HG02763 (cell line): Measurements from ENCODE around the gene C4orf50.
"Not testable (repeated sequence)": the region's sequence is repeated elsewhere in the genome, so short reads cannot be mapped to it uniquely, and the experiment has no call there.

Experiments
- ATAC-seq: cut with Tn5 transposase; IDR thresholded peaks from one replicate; pipeline ENCODE4 v1.9.1; 2021; ENCODE audit warnings: mild to moderate bottlenecking, moderate library complexity; ENCODE audit not compliant: unreplicated experiment

The C4orf50 gene

DNA sequence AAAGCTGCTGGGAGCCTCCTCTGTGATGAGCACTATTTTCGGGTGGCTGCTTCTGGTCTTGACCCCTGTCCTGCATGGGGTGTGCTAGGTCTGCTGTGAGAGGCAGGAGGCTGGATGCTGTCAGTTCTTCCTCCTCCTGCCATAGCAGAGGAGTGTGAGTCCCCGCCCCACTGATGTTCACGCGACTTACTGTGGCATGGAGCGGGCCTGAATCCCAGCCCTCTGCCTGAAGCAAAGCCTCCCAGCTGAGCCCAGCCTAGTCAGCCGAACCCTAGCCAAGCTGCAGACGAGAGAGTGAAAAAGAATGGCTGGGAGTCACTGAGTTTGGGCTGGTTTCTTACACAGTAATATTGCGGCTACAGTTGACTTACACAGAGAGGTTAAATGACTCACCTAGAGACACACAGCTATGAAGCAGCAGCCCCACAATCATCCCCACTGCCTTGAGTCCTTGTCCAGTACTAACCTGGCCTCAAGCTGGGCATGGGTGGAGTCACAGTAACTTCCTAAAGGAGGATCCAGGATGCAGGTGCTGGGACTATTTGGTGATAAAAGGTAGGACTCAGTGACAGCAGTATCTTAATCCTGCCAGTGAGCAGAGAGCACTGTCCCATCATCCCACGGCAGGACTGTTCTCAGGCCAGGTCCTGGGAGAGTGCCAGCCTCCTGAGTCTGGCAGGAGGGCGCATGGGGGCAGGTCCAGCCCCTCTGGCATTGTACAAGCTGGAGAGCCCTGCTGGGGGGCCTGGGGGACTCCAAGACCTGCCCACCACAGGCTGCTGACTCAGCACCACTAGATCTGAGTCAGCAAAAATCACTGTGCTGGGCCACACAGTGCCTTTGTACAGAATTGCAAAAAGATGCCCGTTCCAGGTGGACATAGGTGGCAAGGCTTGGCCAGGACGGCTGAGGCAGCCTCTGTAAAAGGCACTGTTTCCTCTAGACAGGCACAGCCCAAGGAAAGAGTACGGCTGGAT is 65.0 kb downstream of the C4orf50 start:
- ATAC-seq = no peak

GRCh38 chr4:5952286-5952974 is 65.8 kb downstream of the C4orf50 start:
- no peak for ATAC-seq

DNA sequence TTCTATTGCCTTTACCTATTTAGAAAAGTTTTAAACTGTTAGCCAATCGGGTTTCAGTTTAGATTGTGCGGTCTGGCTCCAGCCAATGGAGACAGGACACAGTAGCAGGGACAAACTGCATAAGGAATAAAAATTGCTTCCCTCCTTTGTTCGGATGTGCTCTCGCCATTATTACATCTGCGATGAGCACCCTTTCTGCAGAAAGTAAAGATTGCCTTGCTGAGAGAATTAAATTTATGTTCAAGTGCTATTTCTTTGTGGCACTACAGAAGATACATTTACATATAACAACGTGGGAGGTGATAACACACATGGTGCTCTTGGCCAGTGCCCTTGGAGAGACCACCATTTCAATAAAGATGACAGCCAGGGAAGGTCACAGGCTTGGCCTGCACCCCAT is 71.6 kb downstream of the C4orf50 start:
- ATAC-seq = not testable (repeated sequence)

GRCh38 chr4:5945936-5946335 is 72.3 kb downstream of the C4orf50 start:
- ATAC-seq = no peak

DNA sequence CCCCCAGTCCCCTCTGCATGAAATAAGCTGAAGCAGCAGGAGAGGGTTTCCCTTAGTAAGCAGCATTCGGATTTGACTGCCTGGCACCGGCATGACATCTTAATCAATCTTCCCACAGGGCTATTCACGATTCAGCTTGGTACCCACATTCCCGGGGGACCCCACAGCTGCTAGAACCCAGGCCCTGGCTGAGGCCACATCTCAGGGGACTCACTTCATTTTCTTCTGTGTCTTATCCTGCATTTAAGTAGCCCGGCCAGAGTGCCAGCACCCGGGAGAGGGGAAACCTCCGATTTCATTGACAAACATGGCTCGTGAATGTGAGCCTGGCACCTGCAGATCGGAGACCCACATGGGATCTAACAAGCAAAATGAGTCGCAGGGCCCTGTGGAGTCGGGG is 73.1 kb downstream of the C4orf50 start:
- no peak for ATAC-seq

DNA sequence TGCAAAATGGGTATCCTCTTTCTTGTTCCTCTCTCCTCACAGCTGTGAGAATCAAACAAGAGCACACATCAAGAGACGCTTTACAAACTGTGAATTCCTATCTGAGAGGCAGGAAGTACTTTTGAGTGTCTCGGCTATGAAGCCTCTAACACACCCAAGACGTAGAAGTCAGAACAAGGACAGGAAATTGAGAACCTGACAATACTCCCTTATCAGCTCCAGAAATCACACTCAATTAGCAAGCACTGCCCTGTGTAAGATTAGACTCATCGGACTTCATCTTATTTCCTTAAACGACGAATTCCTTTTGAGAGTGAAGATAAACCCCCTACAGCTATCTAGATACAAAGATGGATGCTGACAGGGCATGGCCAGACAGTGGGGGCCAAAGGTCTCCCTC is 74.7 kb downstream of the C4orf50 start:
- ATAC-seq = no peak

DNA sequence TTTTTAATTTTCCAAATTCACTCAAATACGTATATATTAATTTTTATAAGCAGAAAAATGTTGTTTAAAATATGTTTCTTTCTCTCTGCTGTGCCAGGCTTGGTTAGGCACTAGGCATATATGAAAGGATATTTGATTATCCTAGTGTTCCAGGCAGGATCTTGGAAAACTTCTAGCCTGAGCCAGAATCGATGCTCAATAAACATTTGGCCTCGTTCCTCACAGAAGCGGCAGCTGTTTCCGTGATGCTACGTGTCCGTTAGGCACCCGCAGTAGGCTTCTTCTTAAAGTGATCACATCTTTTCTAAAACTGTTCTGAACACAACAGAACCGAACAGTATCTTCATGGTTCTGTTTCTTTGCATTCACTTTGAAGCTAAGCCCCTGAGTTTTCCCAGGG is 75.3 kb downstream of the C4orf50 start:
- ATAC-seq = no peak

DNA sequence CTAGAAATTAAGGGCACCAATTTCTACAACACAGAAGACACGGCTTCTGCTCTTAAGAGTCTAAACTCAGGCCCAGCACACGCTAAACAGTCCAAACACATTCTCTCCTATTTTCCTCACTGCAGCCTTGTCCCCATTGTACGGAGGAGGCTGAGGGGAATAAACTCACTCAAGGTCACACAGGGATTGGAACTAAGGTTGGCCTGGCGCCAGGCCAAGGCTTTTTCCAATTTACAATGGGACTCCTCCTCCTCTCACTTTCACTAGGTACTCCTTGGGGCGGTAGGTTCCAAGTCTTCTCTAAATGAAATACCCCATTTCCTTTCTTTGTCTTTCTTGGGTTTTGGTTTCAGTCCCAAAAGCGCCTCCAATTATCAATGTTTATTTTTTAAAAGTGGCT is 76.6 kb downstream of the C4orf50 start:
- no peak for ATAC-seq

- no peak for ATAC-seq
Observed at GRCh38 chr4:5940470-5941203, 77.6 kb downstream of the C4orf50 start.

DNA sequence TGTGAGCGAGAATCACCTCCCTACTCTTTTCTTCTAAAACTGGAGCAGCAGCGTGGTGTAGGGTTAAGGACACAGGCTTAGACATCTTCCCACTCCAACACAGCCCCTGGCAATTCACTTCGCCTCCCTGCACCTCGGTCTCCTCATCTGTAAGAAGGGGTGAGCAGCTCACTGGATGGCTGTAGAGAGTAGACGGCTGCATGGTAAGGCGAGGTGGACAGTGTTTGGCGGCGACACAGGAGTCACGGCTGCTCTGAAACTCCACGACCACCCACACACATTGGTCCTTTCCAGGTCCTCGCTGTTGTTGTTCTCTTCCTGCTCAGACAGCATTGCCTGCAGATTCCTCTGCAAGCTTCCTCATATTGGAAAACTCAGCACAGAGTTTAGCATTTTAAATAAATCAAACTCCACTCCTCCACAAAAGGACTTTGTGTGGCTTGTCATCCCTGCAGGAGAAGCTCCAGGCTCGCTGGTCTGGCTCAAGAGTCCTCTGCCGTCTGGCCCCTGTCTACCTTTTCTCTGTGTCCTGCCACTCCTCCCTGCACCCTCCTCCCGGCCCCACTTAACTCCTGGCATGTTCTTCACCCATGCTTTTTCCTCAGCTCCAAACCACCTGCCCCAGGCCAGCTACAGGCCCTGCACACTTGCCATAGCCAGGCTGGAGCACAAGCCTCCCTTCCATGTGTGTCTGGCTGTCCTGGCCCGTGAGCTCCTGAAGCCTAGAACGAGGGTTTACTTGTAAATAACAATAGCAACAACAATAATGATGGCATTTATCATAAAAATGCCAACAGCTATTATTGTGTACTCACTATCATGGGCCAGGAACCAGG is 84.0 kb downstream of the C4orf50 start:
- ATAC-seq = no peak

GRCh38 chr4:5933116-5933515 is 85.1 kb downstream of the C4orf50 start:
- no peak for ATAC-seq

GRCh38 chr4:5932035-5932568 is 86.1 kb downstream of the C4orf50 start:
- no peak for ATAC-seq

GRCh38 chr4:5931526-5931925 is 86.7 kb downstream of the C4orf50 start:
- ATAC-seq = no peak

GRCh38 chr4:5930876-5931275 is 87.4 kb downstream of the C4orf50 start:
- no peak for ATAC-seq

GRCh38 chr4:5930456-5930855 is 87.8 kb downstream of the C4orf50 start:
- no peak for ATAC-seq

- ATAC-seq = no peak
Observed at GRCh38 chr4:5928844-5929420, 89.3 kb downstream of the C4orf50 start.

DNA sequence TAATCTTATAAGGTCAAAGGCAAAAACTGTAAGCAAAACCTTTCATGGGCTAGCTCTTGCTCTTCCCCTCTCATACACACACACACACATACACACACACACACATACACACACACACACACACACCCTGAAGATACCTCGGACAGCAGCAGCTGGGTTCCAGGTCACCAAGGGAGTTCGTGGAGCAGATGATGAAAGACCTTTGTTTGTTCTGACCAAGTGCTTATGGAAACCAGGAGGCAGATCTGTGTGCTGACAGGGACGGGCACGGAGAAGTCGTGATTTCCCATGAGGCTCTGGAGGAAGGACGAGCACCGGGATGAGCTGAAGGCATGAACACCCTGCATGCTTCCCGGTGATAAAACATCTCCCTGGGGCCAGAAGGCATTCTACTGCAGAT is 90.0 kb downstream of the C4orf50 start:
- ATAC-seq = no peak

GRCh38 chr4:5927747-5928146 is 90.5 kb downstream of the C4orf50 start:
- no peak for ATAC-seq

DNA sequence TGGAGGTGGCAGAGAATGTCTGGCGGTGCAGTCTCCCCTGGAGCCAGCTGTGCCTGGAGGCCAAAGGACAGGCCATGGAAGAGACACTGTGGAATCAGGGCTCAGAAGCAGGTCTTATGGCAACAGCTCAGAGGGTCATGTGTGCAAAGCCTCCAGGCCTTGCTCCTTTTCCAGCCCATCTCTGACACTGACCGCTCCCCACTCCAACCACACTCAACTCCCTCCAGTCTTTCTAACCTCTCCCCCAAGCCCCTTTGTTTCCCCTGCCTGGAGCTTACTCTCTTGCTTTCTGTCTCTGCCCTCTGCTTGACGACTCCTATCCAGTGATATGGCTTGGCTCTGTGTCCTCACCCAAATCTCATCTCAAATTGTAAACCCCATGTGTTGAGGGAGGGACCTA is 91.1 kb downstream of the C4orf50 start:
- no peak for ATAC-seq

GRCh38 chr4:5926598-5926997 is 91.6 kb downstream of the C4orf50 start:
- no peak for ATAC-seq
